Calu3 (cell line): ENCODE results near the gene NEDD4L. TPM values are rescaled to one million over a fixed set of nuclear protein-coding genes. Genes with fewer than 3 reads are reported as not detected.

Experiments used
- BruUV-seq: library from RNA; stranded (reverse); fragments of 400-500 nt; replicated peaks from 2 replicates; lab custom pipeline; 2021; lab: Mats Ljungman, UMichigan
- CTCF ChIA-PET: fragments of 300-600 bp; sonication (Branson Sonifier 250); formaldehyde crosslinking; loops from one replicate; lab custom pipeline; 2022; ENCODE audit warnings: antibody characterized with exemption; lab: Charles Lee
- DNase-seq: peaks from one replicate; pipeline ENCODE4 v3.0.0; 2022
- H3K27ac Mint-ChIP-seq: one replicate; pipeline ENCODE4 v1.8.0; 2022; ENCODE audit warnings: mixed read lengths; ENCODE audit not compliant: unreplicated experiment
- H3K27me3 Mint-ChIP-seq: one replicate; pipeline ENCODE4 v1.8.0; 2022; ENCODE audit warnings: mixed read lengths; ENCODE audit not compliant: unreplicated experiment
- H3K36me3 Mint-ChIP-seq: one replicate; pipeline ENCODE4 v1.8.0; 2022; ENCODE audit warnings: mild to moderate bottlenecking, moderate library complexity, mixed read lengths; ENCODE audit not compliant: insufficient read depth, unreplicated experiment
- H3K4me1 Mint-ChIP-seq: one replicate; pipeline ENCODE4 v1.8.0; 2022; ENCODE audit warnings: mild to moderate bottlenecking, low read depth, mixed read lengths; ENCODE audit not compliant: unreplicated experiment
- H3K4me3 Mint-ChIP-seq: one replicate; pipeline ENCODE4 v1.8.0; 2022; ENCODE audit warnings: mild to moderate bottlenecking, low read depth, moderate library complexity, mixed read lengths; ENCODE audit not compliant: unreplicated experiment
- H3K9me3 Mint-ChIP-seq: one replicate; pipeline ENCODE4 v1.8.0; 2022; ENCODE audit warnings: low read depth, mixed read lengths; ENCODE audit not compliant: unreplicated experiment
- CTCF ChIP-seq: fragments of 200-600 bp; IDR thresholded peaks from one replicate; pipeline ENCODE4 v1.8.0; 2022; ENCODE audit warnings: antibody characterized with exemption; ENCODE audit not compliant: unreplicated experiment
- intact Hi-C: fragments of 100-400 bp; cut with micrococcal nuclease; formaldehyde crosslinking; loops from one replicate; pipeline ENCODE4 v1.10.0; 2022; ENCODE audit not compliant: unreplicated experiment
- total RNA-seq: library from RNA; stranded (reverse); gene quantifications from 2 replicates; pipeline ENCODE4 v1.2.3, GENCODE V29; 2022

The NEDD4L gene
- total RNA-seq, 1 experiment from 2014 or later: 213 TPM

GRCh38 chr18:58097121-58097906 lies 53.3 kb downstream of the NEDD4L start:
- CTCF ChIA-PET: interaction anchor here (0.9 kb wide), 1 partner anchor 8 kb away, joined by 3 read pairs; no protein-coding TSS in a partner anchor
- Mint-ChIP-seq H3K27ac (peak overlapping the region; percentile 31), H3K27me3 (no peaks in the 10 kb centered on the region), H3K36me3 (peaks cover 21% of the 10 kb centered on the region), H3K4me1 (peaks cover 80% of the 10 kb centered on the region), H3K4me3 (peak overlapping the region; percentile 11), H3K9me3 (no peaks in the 10 kb centered on the region)
- intact Hi-C loops: no loop called here
- no peak for TF ChIP-seq CTCF
- DNase-seq: no peak
- BruUV-seq: no TSS peak

- no peaks in the 10 kb centered on the region for H3K27me3 Mint-ChIP-seq
- no peak for DNase-seq
- peak overlapping the region; percentile 31 for H3K27ac Mint-ChIP-seq
- H3K4me1 Mint-ChIP-seq: peaks cover 76% of the 10 kb centered on the region
- intact Hi-C loops: no loop called here
- CTCF ChIA-PET: interaction anchor here (0.9 kb wide), 1 partner anchor 9 kb away, joined by 3 read pairs; no protein-coding TSS in a partner anchor
- TF ChIP-seq CTCF: no peak
- peaks cover 20% of the 10 kb centered on the region for H3K36me3 Mint-ChIP-seq
- peak overlapping the region; percentile 11 for H3K4me3 Mint-ChIP-seq
- BruUV-seq: no TSS peak
- H3K9me3 Mint-ChIP-seq: no peaks in the 10 kb centered on the region
Measured at GRCh38 chr18:58097907-58098166, 53.8 kb downstream of the NEDD4L start.

- Mint-ChIP-seq H3K27me3 (no peaks in the 10 kb centered on the region), H3K36me3 (peaks cover 20% of the 10 kb centered on the region), H3K4me1 (peaks cover 73% of the 10 kb centered on the region), H3K4me3 (no peak overlapping the region), H3K27ac (no peak overlapping the region), H3K9me3 (no peaks in the 10 kb centered on the region)
- no TSS peak for BruUV-seq
- intact Hi-C loops: no loop called here
- DNase-seq: no peak
- CTCF ChIA-PET: no interaction called here
- no peak for TF ChIP-seq CTCF
Measured at GRCh38 chr18:58098706-58099105, 54.7 kb downstream of the NEDD4L start.

GRCh38 chr18:58100154-58100553 lies 56.1 kb downstream of the NEDD4L start:
- Mint-ChIP-seq H3K27me3 (no peaks in the 10 kb centered on the region), H3K4me3 (no peak overlapping the region), H3K36me3 (peaks cover 7% of the 10 kb centered on the region), H3K27ac (no peak overlapping the region), H3K4me1 (peaks cover 73% of the 10 kb centered on the region), H3K9me3 (no peaks in the 10 kb centered on the region)
- intact Hi-C loops: no loop called here
- DNase-seq: no peak
- CTCF ChIA-PET: no interaction called here
- no TSS peak for BruUV-seq
- no peak for TF ChIP-seq CTCF
